ENCODE measurements around the gene CNPPD1. TPM values are rescaled to one million over a fixed set of nuclear protein-coding genes. Genes with fewer than 3 reads are reported as not detected.

Gene CNPPD1
- total RNA-seq, 1 experiment from 2014 or later = 62.9 TPM

DNA sequence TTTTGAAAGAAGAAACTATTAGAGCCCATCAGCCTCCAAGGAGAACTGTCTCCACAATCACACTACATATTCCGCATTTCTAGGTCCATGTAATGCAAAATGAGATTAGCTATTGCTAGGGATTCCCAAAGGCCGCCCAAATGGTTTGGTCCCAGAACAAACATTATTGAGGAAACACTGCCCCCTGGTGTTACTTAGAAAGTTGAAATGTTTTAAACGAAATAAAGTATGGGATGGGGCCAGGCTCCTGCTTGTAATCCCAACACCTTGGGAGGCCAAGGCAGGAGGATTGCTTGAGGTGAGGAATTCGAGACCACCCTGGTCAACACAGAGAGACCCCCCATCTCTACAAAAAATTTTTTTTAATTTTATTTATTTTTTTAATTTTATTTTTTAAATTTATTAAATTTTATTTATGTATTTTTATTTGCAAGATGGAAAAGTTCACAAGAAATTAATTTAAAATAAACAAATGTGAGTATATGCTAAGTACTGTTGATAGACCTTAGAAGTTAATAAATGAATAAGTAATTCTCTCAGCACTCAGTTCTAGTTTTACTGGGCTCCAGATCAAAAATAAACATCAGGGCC, 21.6 kb downstream of the CNPPD1 start:
- H3K4me1 ChIP-seq = 0 out of 2 replicates have a peak, but pooled peaks cover 4% of the 10 kb centered on the region
- peak; percentile 60 to 83 for DNase-seq
- intact Hi-C loops (cut with micrococcal nuclease; ENCODE audit: unreplicated experiment) = loop anchor here (1.0 kb wide), 6 partner anchors 31 to 175 kb away; no protein-coding TSS in a partner anchor
- peaks cover 6% of the 10 kb centered on the region for H3K36me3 Mint-ChIP-seq (ENCODE audit: insufficient read depth, unreplicated experiment)
- no peak overlapping the region for H3K4me3 ChIP-seq (ENCODE audit: low read depth, low read length)
- H3K9me3 Mint-ChIP-seq (ENCODE audit: unreplicated experiment) = no peaks in the 10 kb centered on the region
- peaks cover 5% of the 10 kb centered on the region for H3K4me1 Mint-ChIP-seq (ENCODE audit: low read depth, unreplicated experiment)
- H3K4me3 Mint-ChIP-seq (ENCODE audit: unreplicated experiment) = no peak overlapping the region
- ChIA-PET CTCF (interaction anchor here (0.6 to 2.1 kb wide), 27 partner anchors 10 to 175 kb away, joined by 3 to 60 read pairs (median 5); partner anchors contain the start of genes ABCB6 and IHH), POLR2A (interaction anchor here (0.6 kb wide), 1 partner anchor 153 kb away, joined by 3 read pairs; no protein-coding TSS in a partner anchor)
- no TSS peak for BruUV-seq (replicated peaks)
- H3K27me3 Mint-ChIP-seq (ENCODE audit: insufficient read depth, unreplicated experiment) = no peaks in the 10 kb centered on the region
- no peak overlapping the region for H3K27ac Mint-ChIP-seq (ENCODE audit: unreplicated experiment)
- peaks cover 1% of the 10 kb centered on the region; the same call in 1 of the 2 replicates for H3K36me3 ChIP-seq (ENCODE audit: control insufficient read depth, insufficient read depth, low read length)
- no peaks in the 10 kb centered on the region for H3K9me3 ChIP-seq
- TF ChIP-seq, protein P1, sequence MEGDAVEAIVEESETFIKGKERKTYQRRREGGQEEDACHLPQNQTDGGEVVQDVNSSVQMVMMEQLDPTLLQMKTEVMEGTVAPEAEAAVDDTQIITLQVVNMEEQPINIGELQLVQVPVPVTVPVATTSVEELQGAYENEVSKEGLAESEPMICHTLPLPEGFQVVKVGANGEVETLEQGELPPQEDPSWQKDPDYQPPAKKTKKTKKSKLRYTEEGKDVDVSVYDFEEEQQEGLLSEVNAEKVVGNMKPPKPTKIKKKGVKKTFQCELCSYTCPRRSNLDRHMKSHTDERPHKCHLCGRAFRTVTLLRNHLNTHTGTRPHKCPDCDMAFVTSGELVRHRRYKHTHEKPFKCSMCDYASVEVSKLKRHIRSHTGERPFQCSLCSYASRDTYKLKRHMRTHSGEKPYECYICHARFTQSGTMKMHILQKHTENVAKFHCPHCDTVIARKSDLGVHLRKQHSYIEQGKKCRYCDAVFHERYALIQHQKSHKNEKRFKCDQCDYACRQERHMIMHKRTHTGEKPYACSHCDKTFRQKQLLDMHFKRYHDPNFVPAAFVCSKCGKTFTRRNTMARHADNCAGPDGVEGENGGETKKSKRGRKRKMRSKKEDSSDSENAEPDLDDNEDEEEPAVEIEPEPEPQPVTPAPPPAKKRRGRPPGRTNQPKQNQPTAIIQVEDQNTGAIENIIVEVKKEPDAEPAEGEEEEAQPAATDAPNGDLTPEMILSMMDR (IDR thresholded peaks at IDR 0.05; ENCODE audit: insufficient read depth in 1 of 2, low read depth in 1 of 2, low read length in 1 of 2, severe bottlenecking in 1 of 2, unreplicated experiment in 1 of 2) = peak; percentile 59 to 85
- H3K27me3 ChIP-seq (replicated peaks; ENCODE audit: control insufficient read depth, insufficient read depth, low read length) = no peaks in the 10 kb centered on the region

DNA sequence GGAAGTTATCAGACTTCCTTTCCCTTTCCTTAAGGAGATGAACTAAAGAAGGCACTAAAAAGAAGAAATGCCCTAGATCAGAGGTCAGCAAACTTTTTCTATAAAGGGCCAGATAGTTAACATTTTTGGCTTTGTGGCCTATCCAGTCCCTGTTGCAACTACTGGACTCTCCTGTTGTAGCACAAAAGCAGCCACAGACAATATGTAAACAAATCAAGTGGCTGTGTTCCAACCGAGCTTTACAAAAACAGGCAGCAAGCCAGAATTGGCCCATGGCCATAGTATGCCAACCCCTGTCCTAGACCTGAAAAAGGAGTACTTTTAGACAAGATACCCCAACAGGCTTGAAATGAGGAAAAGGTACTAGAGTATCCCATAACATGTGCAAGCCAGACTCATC, 27.1 kb downstream of the CNPPD1 start:
- no peaks in the 10 kb centered on the region for H3K4me1 Mint-ChIP-seq (ENCODE audit: low read depth, unreplicated experiment)
- BruUV-seq (replicated peaks) = no TSS peak

DNA sequence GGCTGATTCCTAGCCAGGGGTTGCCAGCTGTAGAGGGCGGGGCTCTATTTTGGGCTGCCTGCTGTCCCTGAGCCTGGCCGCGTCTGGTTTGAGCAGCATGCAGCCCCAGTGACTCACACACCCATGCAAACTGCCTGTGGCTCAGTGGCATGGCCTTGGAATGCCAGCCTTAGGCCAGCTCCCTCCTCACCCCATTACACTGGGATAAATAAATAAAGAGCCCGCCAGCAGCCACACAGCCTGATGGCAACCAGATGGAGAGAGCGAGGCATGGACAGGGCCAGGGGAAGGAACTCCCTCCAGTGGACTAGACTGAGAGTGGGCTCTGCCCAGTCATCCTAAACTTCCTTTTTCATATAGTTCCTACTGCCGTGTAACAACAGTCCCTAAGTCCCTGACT, 34.4 kb downstream of the CNPPD1 start:
- H3K4me3 Mint-ChIP-seq (ENCODE audit: unreplicated experiment) = no peak overlapping the region
- H3K27me3 Mint-ChIP-seq (ENCODE audit: insufficient read depth, unreplicated experiment) = no peaks in the 10 kb centered on the region
- no peaks in the 10 kb centered on the region for H3K4me1 Mint-ChIP-seq (ENCODE audit: low read depth, unreplicated experiment)
- peaks cover 17% of the 10 kb centered on the region for H3K36me3 Mint-ChIP-seq (ENCODE audit: insufficient read depth, unreplicated experiment)
- H3K9me3 Mint-ChIP-seq (ENCODE audit: unreplicated experiment) = no peaks in the 10 kb centered on the region
- intact Hi-C loops (cut with micrococcal nuclease; ENCODE audit: unreplicated experiment) = no loop called here
- Histone ChIP-seq H3K4me1 (no peaks in the 10 kb centered on the region), H3K27me3 (replicated peaks; ENCODE audit: control insufficient read depth, insufficient read depth, low read length) (no peaks in the 10 kb centered on the region), H3K4me3 (ENCODE audit: low read depth, low read length) (no peak overlapping the region), H3K36me3 (ENCODE audit: control insufficient read depth, insufficient read depth, low read length) (peaks cover 5% of the 10 kb centered on the region), H3K9me3 (no peaks in the 10 kb centered on the region)
- BruUV-seq (replicated peaks) = no TSS peak
- no peak for DNase-seq
- CTCF ChIA-PET = interaction anchor here (0.6 kb wide), 1 partner anchor 54 kb away, joined by 3 read pairs; no protein-coding TSS in a partner anchor
- POLR2A ChIA-PET = interaction anchor here (1.0 kb wide), 1 partner anchor 34 kb away, joined by 5 read pairs; the partner anchor contains the start of gene CNPPD1
- H3K27ac Mint-ChIP-seq (ENCODE audit: unreplicated experiment) = no peak overlapping the region
- TF ChIP-seq, protein P1 (IDR thresholded peaks at IDR 0.05; ENCODE audit: insufficient read depth in 1 of 2, low read depth in 1 of 2, low read length in 1 of 2, severe bottlenecking in 1 of 2, unreplicated experiment in 1 of 2) = no peak

More for the DNA sequence above, 27.1 kb downstream of the CNPPD1 start:
- H3K27ac Mint-ChIP-seq (ENCODE audit: unreplicated experiment) = no peak overlapping the region
- no peak for DNase-seq
- Histone ChIP-seq H3K36me3 (ENCODE audit: control insufficient read depth, insufficient read depth, low read length) (peaks cover 2% of the 10 kb centered on the region; the same call in 1 of the 2 replicates), H3K9me3 (no peaks in the 10 kb centered on the region), H3K27me3 (replicated peaks; ENCODE audit: control insufficient read depth, insufficient read depth, low read length) (no peaks in the 10 kb centered on the region), H3K4me1 (no peaks in the 10 kb centered on the region), H3K4me3 (ENCODE audit: low read depth, low read length) (no peak overlapping the region)
- H3K36me3 Mint-ChIP-seq (ENCODE audit: insufficient read depth, unreplicated experiment) = peaks cover 8% of the 10 kb centered on the region
- no peaks in the 10 kb centered on the region for H3K27me3 Mint-ChIP-seq (ENCODE audit: insufficient read depth, unreplicated experiment)
- intact Hi-C loops (cut with micrococcal nuclease; ENCODE audit: unreplicated experiment) = no loop called here
- no peak overlapping the region for H3K4me3 Mint-ChIP-seq (ENCODE audit: unreplicated experiment)
- ChIA-PET CTCF (interaction anchor here (1.3 to 2.1 kb wide), 2 partner anchors 91 to 120 kb away, joined by 6 to 9 read pairs; no protein-coding TSS in a partner anchor), POLR2A (no interaction called here)
- TF ChIP-seq, protein P1 (IDR thresholded peaks at IDR 0.05; ENCODE audit: insufficient read depth in 1 of 2, low read depth in 1 of 2, low read length in 1 of 2, severe bottlenecking in 1 of 2, unreplicated experiment in 1 of 2) = no peak
- H3K9me3 Mint-ChIP-seq (ENCODE audit: unreplicated experiment) = no peaks in the 10 kb centered on the region
